HG03575 (cell line): ENCODE data around the gene SAMD14.

Source experiments
- ATAC-seq: cut with Tn5 transposase; IDR thresholded peaks from one replicate; pipeline ENCODE4 v1.9.1; 2021; ENCODE audit not compliant: unreplicated experiment, insufficient number of reproducible peaks, low FRiP score; ENCODE audit errors: extremely low read depth

Gene SAMD14

GRCh38 chr17:50129728-50130558 lies at the start of gene SAMD14:
Gene SAMD14, minus strand, starts transcription at chr17:50130160. Its CDS starts 5,201 bp downstream, at chr17:50124959.
- no peak for ATAC-seq

DNA sequence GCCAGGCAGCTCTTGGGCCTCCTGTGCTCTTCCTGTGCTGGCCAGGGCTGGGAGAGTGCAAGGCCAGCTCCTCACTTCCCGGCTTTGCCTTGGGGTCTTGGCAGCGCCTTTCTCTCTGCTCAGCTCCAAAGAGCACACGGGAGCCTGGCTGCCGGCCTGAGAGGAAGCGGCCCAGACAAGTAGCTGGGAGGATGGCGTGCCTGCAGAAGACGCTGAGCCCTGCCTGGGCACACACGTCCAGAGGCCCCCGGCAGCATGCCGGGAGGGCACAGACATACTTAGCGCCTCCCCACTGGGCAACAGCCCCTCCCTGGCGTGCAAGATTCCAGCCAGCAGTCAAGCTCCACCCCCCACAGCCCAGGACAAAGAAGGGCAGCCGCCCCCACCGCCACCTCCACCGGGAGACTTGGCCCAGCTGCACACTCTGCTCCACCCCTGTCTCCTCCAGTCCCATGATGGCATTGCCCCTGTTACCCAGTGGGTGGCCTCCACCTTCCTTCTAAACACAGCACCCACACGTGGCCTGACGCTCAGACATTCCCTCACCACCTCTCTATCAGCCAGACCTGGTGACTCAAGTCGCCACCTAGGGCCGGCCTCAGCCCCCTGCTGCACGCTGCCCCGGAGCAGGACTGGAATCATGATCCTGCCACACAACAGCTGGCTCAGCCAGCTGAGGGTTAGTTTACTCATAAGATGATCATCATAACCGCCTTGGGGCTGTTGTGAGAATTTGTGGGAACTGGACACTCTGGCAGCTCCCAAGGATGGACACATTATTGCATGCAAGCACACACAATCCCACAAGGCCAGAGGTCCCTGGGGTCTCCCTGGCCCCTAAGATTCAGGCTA lies 48.2 kb upstream of the SAMD14 start:
- no peak for ATAC-seq

GRCh38 chr17:50177476-50177875 lies 47.5 kb upstream of the SAMD14 start:
- ATAC-seq: no peak

GRCh38 chr17:50176559-50177357 lies 46.8 kb upstream of the SAMD14 start:
- no peak for ATAC-seq

- no peak for ATAC-seq
Observed at GRCh38 chr17:50175035-50175807, 45.3 kb upstream of the SAMD14 start.

DNA sequence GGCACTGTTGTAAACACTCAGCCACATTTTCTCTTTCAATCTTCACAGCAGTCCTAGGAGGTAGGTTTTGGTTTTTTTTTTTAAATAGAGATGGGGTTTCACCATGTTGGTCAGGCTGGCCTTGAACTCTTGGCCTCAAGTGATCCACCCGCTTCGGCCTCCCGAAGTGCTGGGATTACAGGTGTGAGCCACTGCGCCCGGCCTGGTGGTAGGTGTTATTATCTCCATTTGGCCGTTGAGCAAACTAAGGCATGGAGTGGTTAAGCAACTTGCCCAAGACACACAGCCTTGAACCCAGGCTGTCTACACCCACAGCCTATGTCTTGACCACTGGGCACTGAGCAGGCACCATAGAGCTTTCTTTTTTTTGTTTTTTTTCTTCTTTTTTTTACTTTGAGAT lies 44.5 kb upstream of the SAMD14 start:
- ATAC-seq: no peak

- ATAC-seq: no peak
Observed at GRCh38 chr17:50173335-50173941, 43.5 kb upstream of the SAMD14 start.

DNA sequence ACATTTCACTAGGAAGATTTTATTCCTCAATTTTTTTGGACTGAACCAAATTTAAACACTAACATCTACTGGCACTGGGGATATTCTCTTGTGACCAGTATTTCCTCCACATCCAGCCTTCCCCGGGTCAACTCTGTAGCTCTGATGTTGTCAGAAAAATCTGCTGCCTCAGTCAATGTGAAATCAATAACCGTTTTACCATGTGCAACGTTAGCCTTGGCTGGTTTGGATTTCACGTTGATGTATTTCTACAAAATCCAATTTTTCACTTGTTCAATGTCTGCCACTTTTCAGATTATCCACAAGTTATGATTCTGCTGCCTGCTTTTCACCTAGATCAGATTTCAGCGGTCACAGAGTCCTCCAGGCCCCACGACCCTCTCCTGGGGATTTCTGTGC lies 43.0 kb upstream of the SAMD14 start:
- ATAC-seq: no peak

DNA sequence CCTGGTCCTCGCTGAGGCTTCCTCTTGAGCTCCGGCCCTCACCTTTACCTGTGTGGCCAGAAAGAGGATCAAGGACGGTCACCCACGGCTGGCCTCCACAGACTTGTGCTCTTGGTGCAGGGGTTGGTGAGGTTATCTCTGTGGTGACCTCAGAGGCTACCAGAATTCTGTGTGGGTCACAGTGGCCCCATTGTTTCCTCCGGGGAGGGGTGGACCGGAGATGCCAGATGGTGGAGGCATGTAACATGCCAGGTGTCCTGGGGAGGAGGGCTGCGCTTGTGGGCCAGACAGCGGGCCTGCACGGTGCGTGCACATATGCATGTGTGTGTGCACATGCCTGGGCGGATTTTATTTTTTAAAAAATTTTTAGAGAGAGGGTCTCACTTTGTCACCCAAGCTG lies 42.2 kb upstream of the SAMD14 start:
- no peak for ATAC-seq

- ATAC-seq: no peak
Observed at GRCh38 chr17:50171371-50172071, 41.6 kb upstream of the SAMD14 start.

DNA sequence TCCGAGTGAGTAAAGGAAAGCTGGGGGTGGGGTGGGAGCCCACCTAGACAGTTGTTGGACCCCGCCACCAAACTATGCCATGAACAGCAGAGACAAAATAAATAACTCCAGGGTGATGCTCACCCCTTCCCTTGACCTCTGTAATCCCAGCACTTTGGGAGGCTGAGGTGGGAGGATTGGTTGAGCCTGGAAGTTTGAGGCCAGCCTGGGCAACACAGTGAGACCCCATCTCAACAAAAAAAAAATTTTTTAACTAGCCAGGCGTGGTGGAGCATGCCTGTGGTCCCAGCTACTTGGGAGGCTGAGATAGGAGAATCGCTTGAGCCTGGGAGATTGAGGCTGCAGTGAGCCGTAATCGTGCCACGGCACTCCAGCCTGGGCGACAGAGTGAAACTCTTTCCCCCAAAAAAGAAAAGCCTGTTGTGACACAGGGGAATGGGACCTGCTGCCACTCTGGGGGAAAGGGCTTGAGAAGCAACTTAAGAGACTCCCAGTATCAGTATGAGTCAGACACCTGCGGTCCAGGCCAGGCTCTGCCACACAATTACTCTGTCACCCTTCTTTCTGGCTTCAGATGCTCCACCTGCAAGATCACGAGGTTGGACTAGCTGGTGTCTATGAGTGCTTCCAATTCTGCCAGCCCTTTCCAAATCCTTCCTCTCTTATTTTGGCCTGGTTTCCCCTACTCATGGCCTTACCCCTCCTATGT lies 40.9 kb upstream of the SAMD14 start:
- ATAC-seq: no peak

- no peak for ATAC-seq
Observed at GRCh38 chr17:50169881-50170459, 40.0 kb upstream of the SAMD14 start.

- ATAC-seq: no peak
Observed at GRCh38 chr17:50169121-50169764, 39.3 kb upstream of the SAMD14 start.

- ATAC-seq: no peak
Observed at GRCh38 chr17:50168319-50168718, 38.4 kb upstream of the SAMD14 start.

DNA sequence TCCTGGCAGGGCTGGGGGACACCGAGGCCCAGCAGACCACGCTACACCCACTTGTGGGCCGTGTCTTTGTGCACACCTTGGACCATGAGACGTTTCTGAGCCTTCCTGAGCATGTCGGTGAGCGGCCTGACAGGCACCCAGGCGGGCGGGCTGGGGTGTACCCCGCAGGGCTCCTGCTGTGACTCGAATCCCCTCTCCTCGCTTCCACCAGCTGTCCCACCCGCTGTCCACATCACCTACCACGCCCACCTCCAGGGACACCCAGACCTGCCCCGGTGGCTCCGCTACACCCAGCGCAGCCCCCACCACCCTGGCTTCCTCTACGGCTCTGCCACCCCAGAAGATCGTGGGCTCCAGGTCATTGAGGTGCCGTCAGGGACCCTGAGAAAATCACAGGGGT lies 37.4 kb upstream of the SAMD14 start:
- no peak for ATAC-seq

DNA sequence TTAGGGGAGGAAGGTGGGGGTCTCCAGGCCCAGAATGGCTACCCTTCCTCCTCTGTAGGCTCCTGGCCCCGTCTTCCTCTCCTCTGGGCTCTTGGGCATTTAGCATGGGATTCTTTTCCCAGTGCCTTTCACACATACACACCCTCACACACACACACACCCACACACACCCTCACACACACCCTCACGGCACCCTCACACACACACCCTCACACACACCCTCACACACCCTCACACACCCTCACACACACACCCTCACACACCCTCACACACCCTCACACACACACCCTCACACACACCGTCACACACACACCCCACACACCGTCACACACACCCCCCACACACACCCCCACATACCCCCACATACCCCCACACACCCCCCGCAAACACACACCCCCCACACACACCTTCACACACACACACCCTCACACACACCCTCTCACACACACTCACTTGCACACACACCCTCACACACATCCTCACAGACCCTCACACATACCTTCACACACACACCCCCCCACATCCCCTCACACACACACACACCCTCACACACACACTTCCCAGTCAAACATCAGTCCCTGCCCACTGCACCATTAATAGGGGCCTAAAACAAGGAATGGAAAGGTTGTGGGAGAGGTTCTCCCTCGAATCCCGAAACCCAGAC lies 36.7 kb upstream of the SAMD14 start:
- ATAC-seq: no peak
